HEK293 (cell line): ENCODE results near the gene VEGFA.

Experiments
- CTCF ChIP-seq: fragments of 450-650 bp; formaldehyde crosslinking; IDR thresholded peaks from 2 replicates; pipeline ENCODE4 v1.5.1; 2016; ENCODE audit warnings: missing biosample characterization, missing genetic modification characterization
- KLF10 ChIP-seq: fragments of 450-650 bp; IDR thresholded peaks from 2 replicates; pipeline ENCODE4 v1.5.1; 2018; ENCODE audit warnings: missing biosample characterization, mild to moderate bottlenecking, missing genetic modification characterization
- REST ChIP-seq: fragments of 450-650 bp; formaldehyde crosslinking; IDR thresholded peaks from 2 replicates; pipeline ENCODE4 v1.5.1; 2016; ENCODE audit warnings: missing biosample characterization, missing genetic modification characterization
- SP2 ChIP-seq: fragments of 450-650 bp; formaldehyde crosslinking; IDR thresholded peaks from 2 replicates; pipeline ENCODE4 v1.5.1; 2016; ENCODE audit warnings: missing biosample characterization, missing genetic modification characterization
- ZNF274 ChIP-seq, 2 experiments: fragments of 200-500 bp in 1 of 2; fragments of 450-650 bp in 1 of 2; sonication (Bioruptor generic) in 1 of 2; formaldehyde crosslinking in 1 of 2; IDR thresholded peaks; 2 replicates each; pipeline versions ENCODE4 v1.5.1 to v1.6.1; 2014 to 2016; ENCODE audit warnings: borderline replicate concordance in 1 of 2, inconsistent platforms in 1 of 2, low read length in 1 of 2, missing biosample characterization in 1 of 2, missing genetic modification characterization in 1 of 2
- ZNF280D ChIP-seq: fragments of 450-650 bp; formaldehyde crosslinking; IDR thresholded peaks from 2 replicates; pipeline ENCODE4 v1.5.1; 2016; ENCODE audit warnings: missing biosample characterization, missing genetic modification characterization
- ZNF324 ChIP-seq: fragments of 450-650 bp; formaldehyde crosslinking; IDR thresholded peaks from 2 replicates; pipeline ENCODE4 v1.5.1; 2016; ENCODE audit warnings: missing biosample characterization, missing genetic modification characterization
- ZNF76 ChIP-seq: fragments of 450-650 bp; formaldehyde crosslinking; IDR thresholded peaks from 2 replicates; pipeline ENCODE4; 2016; ENCODE audit warnings: low read depth, missing biosample characterization, missing genetic modification characterization, borderline replicate concordance
- ZNF791 ChIP-seq: fragments of 450-650 bp; formaldehyde crosslinking; IDR thresholded peaks from 2 replicates; pipeline ENCODE4 v1.5.1; 2016; ENCODE audit warnings: missing biosample characterization, missing genetic modification characterization

- TF ChIP-seq ZNF324 (tag by site-specific recombination) (no peak), CTCF (no peak), SP2 (tag by site-specific recombination) (no peak), ZNF280D (tag by site-specific recombination) (no peak), ZNF76 (tag by site-specific recombination) (no peak), REST (tag by site-specific recombination) (no peak), ZNF791 (tag by site-specific recombination) (no peak), KLF10 (tag by site-specific recombination) (no peak), ZNF274 (IDR thresholded peaks at IDR 0.05; ENCODE audit: low read length) (no peak), ZNF274 (tag by site-specific recombination; IDR thresholded peaks at IDR 0.05; ENCODE audit: borderline replicate concordance) (no peak)
Observed at GRCh38 chr6:43799551-43800297, 29.7 kb downstream of the VEGFA start.
